Upper lobe of right lung (tissue), 1 donor: ENCODE measurements around the gene SPACA5. TPM values are rescaled to one million over a fixed set of nuclear protein-coding genes. Genes with fewer than 3 reads are reported as not detected.

ENCODE experiments used
- ATAC-seq: fragments of 200-7000 bp; cut with Tn5 transposase; one replicate; pipeline ENCODE4 v1.9.1; 2020; ENCODE audit warnings: mild to moderate bottlenecking, moderate library complexity
- DNase-seq: peaks from one replicate; pipeline ENCODE4 v3.0.0-alpha.2; 2020
- H3K27ac ChIP-seq: fragments of 200-600 bp; one replicate; pipeline ENCODE4 v1.8.0; 2022
- H3K27me3 ChIP-seq: fragments of 200-600 bp; one replicate; pipeline ENCODE4 v1.8.0; 2022; ENCODE audit warnings: mild to moderate bottlenecking
- H3K36me3 ChIP-seq: fragments of 200-600 bp; one replicate; pipeline ENCODE4 v1.8.0; 2022
- H3K4me1 ChIP-seq: fragments of 200-600 bp; one replicate; pipeline ENCODE4 v1.8.0; 2022
- H3K4me3 ChIP-seq: fragments of 200-600 bp; one replicate; pipeline ENCODE4 v1.8.0; 2022; ENCODE audit warnings: mild to moderate bottlenecking
- H3K9me3 ChIP-seq: fragments of 200-600 bp; one replicate; pipeline ENCODE4 v1.8.0; 2022
- intact Hi-C: fragments of 100-400 bp; cut with DNase I; formaldehyde crosslinking; loops from one replicate; pipeline ENCODE4 v1.11.0; 2022
- total RNA-seq: library from RNA; stranded (reverse); fragmentation: NEBNext Ultra II Directional; extraction: Animal tissue kit (Norgen Biotek cat#: 25700); gene quantifications from one replicate; pipeline ENCODE4 v1.2.1, GENCODE V29; 2021
- TF ChIP-seq, protein P1 (sequence below): fragments of 200-600 bp; IDR thresholded peaks from one replicate; pipeline ENCODE4 v1.8.0; 2022; ENCODE audit warnings: antibody characterized with exemption
- donor health status: DM: no; HTN: yes; CAD: no; lungs with severe emphysema.

SPACA5 gene
- total RNA-seq, 1 donor from 2014 or later = not detected

- H3K4me3 ChIP-seq = no peak overlapping the region
- intact Hi-C loops = no loop called here
- no peaks in the 10 kb centered on the region for H3K4me1 ChIP-seq
- no peaks in the 10 kb centered on the region for H3K27me3 ChIP-seq
- ATAC-seq (no peak), DNase-seq (no peak)
- H3K9me3 ChIP-seq = no peaks in the 10 kb centered on the region
- TF ChIP-seq, protein P1, sequence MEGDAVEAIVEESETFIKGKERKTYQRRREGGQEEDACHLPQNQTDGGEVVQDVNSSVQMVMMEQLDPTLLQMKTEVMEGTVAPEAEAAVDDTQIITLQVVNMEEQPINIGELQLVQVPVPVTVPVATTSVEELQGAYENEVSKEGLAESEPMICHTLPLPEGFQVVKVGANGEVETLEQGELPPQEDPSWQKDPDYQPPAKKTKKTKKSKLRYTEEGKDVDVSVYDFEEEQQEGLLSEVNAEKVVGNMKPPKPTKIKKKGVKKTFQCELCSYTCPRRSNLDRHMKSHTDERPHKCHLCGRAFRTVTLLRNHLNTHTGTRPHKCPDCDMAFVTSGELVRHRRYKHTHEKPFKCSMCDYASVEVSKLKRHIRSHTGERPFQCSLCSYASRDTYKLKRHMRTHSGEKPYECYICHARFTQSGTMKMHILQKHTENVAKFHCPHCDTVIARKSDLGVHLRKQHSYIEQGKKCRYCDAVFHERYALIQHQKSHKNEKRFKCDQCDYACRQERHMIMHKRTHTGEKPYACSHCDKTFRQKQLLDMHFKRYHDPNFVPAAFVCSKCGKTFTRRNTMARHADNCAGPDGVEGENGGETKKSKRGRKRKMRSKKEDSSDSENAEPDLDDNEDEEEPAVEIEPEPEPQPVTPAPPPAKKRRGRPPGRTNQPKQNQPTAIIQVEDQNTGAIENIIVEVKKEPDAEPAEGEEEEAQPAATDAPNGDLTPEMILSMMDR = no peak
- H3K27ac ChIP-seq = no peak overlapping the region
- no peaks in the 10 kb centered on the region for H3K36me3 ChIP-seq
Observed at GRCh38 chrX:48058621-48059295, 52.0 kb downstream of the SPACA5 start.

DNA sequence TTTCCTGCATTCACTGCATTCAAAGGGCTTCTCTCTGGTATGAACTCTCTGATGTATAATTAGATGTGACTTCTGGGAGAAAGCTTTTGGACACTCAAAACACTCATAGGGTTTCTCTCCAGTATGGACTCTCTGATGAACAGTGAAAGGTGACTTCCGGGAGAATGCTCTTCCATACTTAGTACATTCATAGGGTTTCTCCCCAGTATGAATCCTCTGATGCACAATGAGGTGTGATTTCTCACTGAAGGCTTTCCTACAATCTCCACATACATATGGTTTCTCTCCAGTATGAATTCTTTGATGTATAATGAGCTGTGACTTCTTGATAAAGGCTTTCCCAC lies 52.5 kb downstream of the SPACA5 start:
- Histone ChIP-seq H3K4me1 (no peaks in the 10 kb centered on the region), H3K27ac (no peak overlapping the region), H3K36me3 (no peaks in the 10 kb centered on the region), H3K27me3 (no peaks in the 10 kb centered on the region), H3K4me3 (no peak overlapping the region), H3K9me3 (no peaks in the 10 kb centered on the region)
- no peak for DNase-seq
- no peak for ATAC-seq
- TF ChIP-seq, protein P1 = no peak
- intact Hi-C loops = no loop called here

Other genes starting within 250 kb of the SPACA5 start
- 10.0 TPM for gene ZNF81, start 170.1 kb upstream of the SPACA5 start, total RNA-seq
- gene ZNF182, start 3.0 kb upstream of the SPACA5 start, total RNA-seq = 5.0 TPM
- gene ZNF630, start 64.7 kb downstream of the SPACA5 start, total RNA-seq = 3.2 TPM
- gene SPACA5B, start 123.6 kb downstream of the SPACA5 start, total RNA-seq = not detected
- not detected for gene SSX5, start 189.8 kb downstream of the SPACA5 start, total RNA-seq
- gene SSX1, start 248.4 kb downstream of the SPACA5 start, total RNA-seq = not detected